ENCODE data around the gene HOXB7.

GRCh38 chr17:48588528-48588927, 22.3 kb downstream of the HOXB7 start:
- TF ChIP-seq EZH2 (IDR thresholded peaks at IDR 0.05; ENCODE audit: insufficient read depth, poor library complexity, severe bottlenecking) (no peak), EZH2phosphoT487 (IDR thresholded peaks at IDR 0.05; ENCODE audit: insufficient read depth, low read depth) (no peak)

All from GM23248 (cell line).